Natural killer cell (primary cell): ENCODE results near the gene HOXB6. TPM values are rescaled to one million over a fixed set of nuclear protein-coding genes. Genes with fewer than 3 reads are reported as not detected.

Source experiments
- ATAC-seq, 3 donors: fragments of 150-1000 bp in 2 of 3; fragments of 200-7000 bp in 1 of 3; cut with Tn5 transposase; 1 replicate in 1 of 3; 2 replicates in 2 of 3; pipeline ENCODE4 v1.10.0; 2021; ENCODE audit warnings: mild to moderate bottlenecking in 2 of 3, moderate library complexity in 2 of 3
- DNase-seq, 2 donors: peaks; one replicate each; pipeline versions ENCODE4 v3.0.0 to v3.0.0-alpha.2; 2013 to 2021; ENCODE audit warnings: mixed read lengths in 1 of 2
- H3K27ac ChIP-seq: one replicate; pipeline ENCODE4 v1.5.1; 2013; ENCODE audit warnings: mild to moderate bottlenecking, low read length
- H3K27me3 ChIP-seq: one replicate; pipeline ENCODE4 v1.6.1; 2013; ENCODE audit warnings: low read length; ENCODE audit not compliant: control insufficient read depth, insufficient read depth
- H3K36me3 ChIP-seq: one replicate; pipeline ENCODE4 v1.6.1; 2013; ENCODE audit warnings: low read length; ENCODE audit not compliant: control insufficient read depth, insufficient read depth
- H3K4me1 ChIP-seq: one replicate; pipeline ENCODE4 v1.6.1; 2013; ENCODE audit warnings: low read length; ENCODE audit not compliant: control insufficient read depth, insufficient read depth
- H3K4me3 ChIP-seq: one replicate; pipeline ENCODE4 v1.5.1; 2013; ENCODE audit warnings: low read length
- H3K9me3 ChIP-seq: one replicate; pipeline ENCODE4 v1.6.1; 2013; ENCODE audit warnings: low read length; ENCODE audit not compliant: control insufficient read depth, insufficient read depth
- H3K27ac Mint-ChIP-seq, 2 donors: one replicate each; pipeline ENCODE4 v1.8.0; 2022; ENCODE audit warnings: mild to moderate bottlenecking in 2 of 2, mixed read lengths in 2 of 2, moderate library complexity in 1 of 2
- H3K27me3 Mint-ChIP-seq, 2 donors: one replicate each; pipeline ENCODE4 v1.8.0; 2022; ENCODE audit warnings: low read depth in 2 of 2, mixed read lengths in 2 of 2
- H3K36me3 Mint-ChIP-seq: one replicate; pipeline ENCODE4 v1.8.0; 2022; ENCODE audit warnings: mixed read lengths
- H3K4me1 Mint-ChIP-seq, 2 donors: one replicate each; pipeline ENCODE4 v1.8.0; 2022; ENCODE audit warnings: mixed read lengths in 2 of 2
- H3K4me3 Mint-ChIP-seq: one replicate; pipeline ENCODE4 v1.8.0; 2022; ENCODE audit warnings: mild to moderate bottlenecking, moderate library complexity, mixed read lengths
- H3K9me3 Mint-ChIP-seq, 2 donors: one replicate each; pipeline ENCODE4 v1.8.0; 2022; ENCODE audit warnings: mixed read lengths in 2 of 2
- CTCF ChIP-seq: fragments of 200-600 bp; IDR thresholded peaks from one replicate; pipeline ENCODE4 v1.8.0; 2022; ENCODE audit warnings: antibody characterized with exemption
- WGBS: methylation state at CpG from one replicate; pipeline ENCODE4 v1.1.7; 2013; ENCODE audit warnings: missing lambda C conversion rate; ENCODE audit not compliant: insufficient coverage; 5-methylcytosine and 5-hydroxymethylcytosine counted together
- intact Hi-C: fragments of 100-400 bp; cut with micrococcal nuclease; formaldehyde crosslinking; loops from one replicate; pipeline ENCODE4 v1.14.2; 2022
- total RNA-seq, 4 donors: library from RNA; stranded (reverse); fragments of 120-200 nt in 1 of 4; gene quantifications; one replicate each; pipeline versions ENCODE4 v1.2.3 to v1.2.4, GENCODE V29; 2013 to 2022

HOXB6 gene
- total RNA-seq, 3 donors from 2014 or later (not counting 1 experiment from before 2014, with no cell fraction given) = not detected

GRCh38 chr17:48599354-48599753 lies 5.4 kb downstream of the HOXB6 start:
- Histone ChIP-seq H3K9me3 (no peaks in the 10 kb centered on the region), H3K4me3 (no peak overlapping the region), H3K27ac (no peak overlapping the region), H3K4me1 (peaks cover 50% of the 10 kb centered on the region), H3K36me3 (no peaks in the 10 kb centered on the region), H3K27me3 (peaks cover 89% of the 10 kb centered on the region)
- Mint-ChIP-seq H3K27me3 (peaks cover 79 to 88% of the 10 kb centered on the region in 2 donors), H3K27ac (no peak overlapping the region), H3K4me3 (peak overlapping the region; percentile 89), H3K36me3 (no peaks in the 10 kb centered on the region), H3K9me3 (no peaks in the 10 kb centered on the region), H3K4me1 (peaks cover 28 to 35% of the 10 kb centered on the region in 2 donors)
- no peak for ATAC-seq
- intact Hi-C loops = no loop called here
- DNase-seq = no peak
- WGBS = 86% methylated on average over 4 of the region's 5 CpGs
- TF ChIP-seq CTCF = no peak

GRCh38 chr17:48598736-48599135 lies 6.0 kb downstream of the HOXB6 start:
- peak overlapping the region; percentile 89 for H3K4me3 Mint-ChIP-seq
- no peak overlapping the region for H3K27ac Mint-ChIP-seq
- H3K4me1 Mint-ChIP-seq = peaks cover 31 to 39% of the 10 kb centered on the region in 2 donors
- ATAC-seq = no peak
- no peaks in the 10 kb centered on the region for H3K36me3 Mint-ChIP-seq
- DNase-seq = no peak
- intact Hi-C loops = no loop called here
- 65% methylated on average over 5 of the region's 7 CpGs for WGBS
- no peaks in the 10 kb centered on the region for H3K9me3 Mint-ChIP-seq
- Histone ChIP-seq H3K27me3 (peaks cover 85% of the 10 kb centered on the region), H3K4me1 (peaks cover 51% of the 10 kb centered on the region), H3K4me3 (no peak overlapping the region), H3K36me3 (no peaks in the 10 kb centered on the region), H3K27ac (no peak overlapping the region), H3K9me3 (no peaks in the 10 kb centered on the region)
- TF ChIP-seq CTCF = no peak
- H3K27me3 Mint-ChIP-seq = peaks cover 78 to 90% of the 10 kb centered on the region in 2 donors

GRCh38 chr17:48597778-48598631 lies 6.8 kb downstream of the HOXB6 start:
- Mint-ChIP-seq H3K4me1 (peaks cover 38 to 46% of the 10 kb centered on the region in 2 donors), H3K27me3 (peaks cover 76 to 90% of the 10 kb centered on the region in 2 donors), H3K9me3 (no peaks in the 10 kb centered on the region), H3K27ac (peak overlapping the region in 1 of 2 donors; percentile 81), H3K4me3 (peak overlapping the region; percentile 89), H3K36me3 (no peaks in the 10 kb centered on the region)
- ATAC-seq (peak; percentile 44 to 61 (median 55)), DNase-seq (peak; percentile 37 to 71)
- WGBS = under 1% methylated on average over 61 of the region's 68 CpGs
- H3K4me1 ChIP-seq = peaks cover 56% of the 10 kb centered on the region
- H3K27ac ChIP-seq = no peak overlapping the region
- intact Hi-C loops = loop anchor here (2.0 kb wide), 1 partner anchor 15 kb away; no protein-coding TSS in a partner anchor
- H3K4me3 ChIP-seq = peak overlapping the region; percentile 30
- H3K9me3 ChIP-seq = no peaks in the 10 kb centered on the region
- H3K36me3 ChIP-seq = no peaks in the 10 kb centered on the region
- peaks cover 84% of the 10 kb centered on the region for H3K27me3 ChIP-seq
- TF ChIP-seq CTCF = no peak
